Measurements from ENCODE around the gene ATP6V0B. TPM values are rescaled to one million over a fixed set of nuclear protein-coding genes. Genes with fewer than 3 reads are reported as not detected.

Gene ATP6V0B
- total and polyA plus RNA-seq, 9 of the 15 experiments (the other 6 are each of a cell fraction or from before 2014, with no cell fraction given) = 137 to 328 (median 220) TPM

DNA sequence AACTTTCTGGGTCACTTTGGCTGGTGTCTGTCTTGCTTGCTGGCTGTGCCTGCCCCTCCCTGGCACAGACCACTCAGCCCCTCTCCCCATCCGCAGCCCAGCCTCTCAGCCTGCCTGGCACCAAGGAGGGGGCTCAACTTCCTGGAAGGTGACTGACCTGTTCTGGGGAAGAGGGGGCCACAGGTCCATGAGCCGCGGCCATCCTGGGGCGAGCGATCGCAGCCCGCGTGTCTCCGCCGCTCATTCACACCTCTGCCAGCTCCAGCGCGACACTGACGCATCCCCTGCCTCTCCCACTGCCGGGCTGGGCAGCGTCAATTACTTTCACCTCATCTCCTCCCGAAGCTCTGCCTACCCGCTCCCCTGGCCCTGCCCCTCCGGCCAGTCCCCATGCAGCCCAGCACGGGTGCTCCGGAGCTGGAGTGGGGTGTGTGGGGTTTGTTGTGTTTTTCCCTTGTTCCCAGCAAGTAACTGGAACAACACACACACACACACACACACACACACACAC is 42.2 kb downstream of the ATP6V0B start:
- Histone ChIP-seq H3K27ac (ENCODE audit: extremely low read depth, low read depth, low read length) (no peak overlapping the region), H2AFZ (ENCODE audit: low read depth, low read length) (no peak overlapping the region), H3K4me2 (ENCODE audit: insufficient read depth, low read length) (no peak overlapping the region), H3K4me1 (replicated peaks in 1 of 2; ENCODE audit: control insufficient read depth in 2 of 2, insufficient read depth in 2 of 2, low read length in 2 of 2) (peaks cover 6 to 41% of the 10 kb centered on the region in 2 experiments; a peak in 4 of 5 replicates), H3K9me3 (replicated peaks; ENCODE audit: control insufficient read depth, insufficient read depth, low read depth, low read length) (no peaks in the 10 kb centered on the region), H4K20me1 (replicated peaks; ENCODE audit: control insufficient read depth, insufficient read depth, low read length) (no peaks in the 10 kb centered on the region; the same call in 1 of the 2 replicates), H3K4me3 (no peak overlapping the region), H3K27me3 (ENCODE audit: control insufficient read depth in 2 of 2, insufficient read depth in 2 of 2, low read length in 2 of 2) (no peaks in the 10 kb centered on the region), H3K79me2 (ENCODE audit: control insufficient read depth, insufficient read depth, low read length) (no peaks in the 10 kb centered on the region), H3K36me3 (ENCODE audit: control insufficient read depth, insufficient read depth, low read length) (0 out of 3 replicates have a peak, but pooled peaks cover 7% of the 10 kb centered on the region), H3K9ac (ENCODE audit: insufficient read depth in 1 of 2, low read depth in 2 of 2, low read length in 2 of 2) (peak overlapping the region in 1 of 2 experiments; percentile 63; a peak in 2 of 4 replicates), H3K9me1 (ENCODE audit: control insufficient read depth, insufficient read depth, low read length) (no peaks in the 10 kb centered on the region)
- no TSS peak for BruUV-seq (replicated peaks)
- intact Hi-C loops (cut with micrococcal nuclease) (no loop called here), in situ Hi-C loops (cut with MboI) (no loop called here)
- FAIRE-seq (no peak), DNase-seq (ENCODE audit: extremely low read depth in 1 of 4, low spot score in 3 of 4) (no peak), ATAC-seq (no peak)
- ChIA-PET CTCF (ENCODE audit: low intra/inter-chr PET ratio) (no interaction called here), POLR2A (interaction anchor here (1.0 to 3.9 kb wide), 4 partner anchors 11 to 17 kb away, joined by 4 to 29 read pairs (median 4); partner anchors contain the start of gene SLC6A9)
- 82% methylated on average over 20 of the region's 20 CpGs for WGBS (ENCODE audit: insufficient coverage, low coverage, missing lambda C conversion rate)
- TF ChIP-seq POLR2G (IDR thresholded peaks at IDR 0.05; ENCODE audit: low read depth, low read length) (0 out of 2 replicates have a peak, but pooled peaks have one; percentile 32), RBFOX2 (IDR thresholded peaks at IDR 0.05; ENCODE audit: low read depth, low read length) (0 out of 2 replicates have a peak, but pooled peaks have one; percentile 14)
- TF ChIP-seq, protein P1, sequence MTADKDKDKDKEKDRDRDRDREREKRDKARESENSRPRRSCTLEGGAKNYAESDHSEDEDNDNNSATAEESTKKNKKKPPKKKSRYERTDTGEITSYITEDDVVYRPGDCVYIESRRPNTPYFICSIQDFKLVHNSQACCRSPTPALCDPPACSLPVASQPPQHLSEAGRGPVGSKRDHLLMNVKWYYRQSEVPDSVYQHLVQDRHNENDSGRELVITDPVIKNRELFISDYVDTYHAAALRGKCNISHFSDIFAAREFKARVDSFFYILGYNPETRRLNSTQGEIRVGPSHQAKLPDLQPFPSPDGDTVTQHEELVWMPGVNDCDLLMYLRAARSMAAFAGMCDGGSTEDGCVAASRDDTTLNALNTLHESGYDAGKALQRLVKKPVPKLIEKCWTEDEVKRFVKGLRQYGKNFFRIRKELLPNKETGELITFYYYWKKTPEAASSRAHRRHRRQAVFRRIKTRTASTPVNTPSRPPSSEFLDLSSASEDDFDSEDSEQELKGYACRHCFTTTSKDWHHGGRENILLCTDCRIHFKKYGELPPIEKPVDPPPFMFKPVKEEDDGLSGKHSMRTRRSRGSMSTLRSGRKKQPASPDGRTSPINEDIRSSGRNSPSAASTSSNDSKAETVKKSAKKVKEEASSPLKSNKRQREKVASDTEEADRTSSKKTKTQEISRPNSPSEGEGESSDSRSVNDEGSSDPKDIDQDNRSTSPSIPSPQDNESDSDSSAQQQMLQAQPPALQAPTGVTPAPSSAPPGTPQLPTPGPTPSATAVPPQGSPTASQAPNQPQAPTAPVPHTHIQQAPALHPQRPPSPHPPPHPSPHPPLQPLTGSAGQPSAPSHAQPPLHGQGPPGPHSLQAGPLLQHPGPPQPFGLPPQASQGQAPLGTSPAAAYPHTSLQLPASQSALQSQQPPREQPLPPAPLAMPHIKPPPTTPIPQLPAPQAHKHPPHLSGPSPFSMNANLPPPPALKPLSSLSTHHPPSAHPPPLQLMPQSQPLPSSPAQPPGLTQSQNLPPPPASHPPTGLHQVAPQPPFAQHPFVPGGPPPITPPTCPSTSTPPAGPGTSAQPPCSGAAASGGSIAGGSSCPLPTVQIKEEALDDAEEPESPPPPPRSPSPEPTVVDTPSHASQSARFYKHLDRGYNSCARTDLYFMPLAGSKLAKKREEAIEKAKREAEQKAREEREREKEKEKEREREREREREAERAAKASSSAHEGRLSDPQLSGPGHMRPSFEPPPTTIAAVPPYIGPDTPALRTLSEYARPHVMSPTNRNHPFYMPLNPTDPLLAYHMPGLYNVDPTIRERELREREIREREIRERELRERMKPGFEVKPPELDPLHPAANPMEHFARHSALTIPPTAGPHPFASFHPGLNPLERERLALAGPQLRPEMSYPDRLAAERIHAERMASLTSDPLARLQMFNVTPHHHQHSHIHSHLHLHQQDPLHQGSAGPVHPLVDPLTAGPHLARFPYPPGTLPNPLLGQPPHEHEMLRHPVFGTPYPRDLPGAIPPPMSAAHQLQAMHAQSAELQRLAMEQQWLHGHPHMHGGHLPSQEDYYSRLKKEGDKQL (CRISPR knock-in tag; IDR thresholded peaks at IDR 0.05; ENCODE audit: borderline replicate concordance) = no peak

Data from K562 (cell line).